ENCODE data around the gene OTOF.
"Not testable (repeated sequence)": the region's sequence is repeated elsewhere in the genome, so short reads cannot be mapped to it uniquely, and the experiment has no call there.

DNA sequence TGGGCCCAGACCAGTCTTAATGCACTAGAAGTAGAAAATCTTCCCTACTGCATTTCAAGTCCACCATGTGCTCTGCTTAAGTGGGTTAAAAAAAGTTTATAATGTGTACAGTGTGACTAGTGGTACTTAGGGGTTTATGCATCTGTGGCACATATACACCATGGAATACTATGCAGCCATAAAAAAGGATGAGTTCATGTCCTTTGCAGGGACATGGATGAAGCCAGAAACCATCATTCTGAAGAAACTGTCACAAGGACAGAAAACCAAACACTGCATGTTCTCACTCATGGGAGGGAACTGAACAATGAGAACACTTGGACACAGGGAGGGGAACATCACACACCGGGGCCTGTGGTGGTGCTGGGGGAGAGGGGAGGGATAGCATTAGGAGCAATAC lies 9.4 kb downstream of the OTOF start:
- TF ChIP-seq CEBPB (IDR thresholded peaks at IDR 0.05; ENCODE audit: low read depth); POLR2A (IDR thresholded peaks at IDR 0.05; ENCODE audit: borderline replicate concordance, extremely low read depth, insufficient read depth, insufficient read length); ZFX (IDR thresholded peaks at IDR 0.05); POLR2AphosphoS5 (IDR thresholded peaks at IDR 0.05; ENCODE audit: low read depth, low read length); ZNF274 (IDR thresholded peaks at IDR 0.05; ENCODE audit: low read depth, low read length); TCF7L2 (IDR thresholded peaks at IDR 0.05; ENCODE audit: borderline replicate concordance, extremely low read depth, insufficient read depth, insufficient read length); JUND (IDR thresholded peaks at IDR 0.05); FOSL1 (IDR thresholded peaks at IDR 0.05; ENCODE audit: low read depth); EZH2phosphoT487 (IDR thresholded peaks at IDR 0.05; ENCODE audit: borderline replicate concordance); SP1 (IDR thresholded peaks at IDR 0.05; ENCODE audit: low read depth): not testable (repeated sequence)
- TF ChIP-seq, protein P1, sequence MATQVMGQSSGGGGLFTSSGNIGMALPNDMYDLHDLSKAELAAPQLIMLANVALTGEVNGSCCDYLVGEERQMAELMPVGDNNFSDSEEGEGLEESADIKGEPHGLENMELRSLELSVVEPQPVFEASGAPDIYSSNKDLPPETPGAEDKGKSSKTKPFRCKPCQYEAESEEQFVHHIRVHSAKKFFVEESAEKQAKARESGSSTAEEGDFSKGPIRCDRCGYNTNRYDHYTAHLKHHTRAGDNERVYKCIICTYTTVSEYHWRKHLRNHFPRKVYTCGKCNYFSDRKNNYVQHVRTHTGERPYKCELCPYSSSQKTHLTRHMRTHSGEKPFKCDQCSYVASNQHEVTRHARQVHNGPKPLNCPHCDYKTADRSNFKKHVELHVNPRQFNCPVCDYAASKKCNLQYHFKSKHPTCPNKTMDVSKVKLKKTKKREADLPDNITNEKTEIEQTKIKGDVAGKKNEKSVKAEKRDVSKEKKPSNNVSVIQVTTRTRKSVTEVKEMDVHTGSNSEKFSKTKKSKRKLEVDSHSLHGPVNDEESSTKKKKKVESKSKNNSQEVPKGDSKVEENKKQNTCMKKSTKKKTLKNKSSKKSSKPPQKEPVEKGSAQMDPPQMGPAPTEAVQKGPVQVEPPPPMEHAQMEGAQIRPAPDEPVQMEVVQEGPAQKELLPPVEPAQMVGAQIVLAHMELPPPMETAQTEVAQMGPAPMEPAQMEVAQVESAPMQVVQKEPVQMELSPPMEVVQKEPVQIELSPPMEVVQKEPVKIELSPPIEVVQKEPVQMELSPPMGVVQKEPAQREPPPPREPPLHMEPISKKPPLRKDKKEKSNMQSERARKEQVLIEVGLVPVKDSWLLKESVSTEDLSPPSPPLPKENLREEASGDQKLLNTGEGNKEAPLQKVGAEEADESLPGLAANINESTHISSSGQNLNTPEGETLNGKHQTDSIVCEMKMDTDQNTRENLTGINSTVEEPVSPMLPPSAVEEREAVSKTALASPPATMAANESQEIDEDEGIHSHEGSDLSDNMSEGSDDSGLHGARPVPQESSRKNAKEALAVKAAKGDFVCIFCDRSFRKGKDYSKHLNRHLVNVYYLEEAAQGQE (IDR thresholded peaks at IDR 0.05; ENCODE audit: low read depth) = not testable (repeated sequence)
- TF ChIP-seq, protein P2, sequence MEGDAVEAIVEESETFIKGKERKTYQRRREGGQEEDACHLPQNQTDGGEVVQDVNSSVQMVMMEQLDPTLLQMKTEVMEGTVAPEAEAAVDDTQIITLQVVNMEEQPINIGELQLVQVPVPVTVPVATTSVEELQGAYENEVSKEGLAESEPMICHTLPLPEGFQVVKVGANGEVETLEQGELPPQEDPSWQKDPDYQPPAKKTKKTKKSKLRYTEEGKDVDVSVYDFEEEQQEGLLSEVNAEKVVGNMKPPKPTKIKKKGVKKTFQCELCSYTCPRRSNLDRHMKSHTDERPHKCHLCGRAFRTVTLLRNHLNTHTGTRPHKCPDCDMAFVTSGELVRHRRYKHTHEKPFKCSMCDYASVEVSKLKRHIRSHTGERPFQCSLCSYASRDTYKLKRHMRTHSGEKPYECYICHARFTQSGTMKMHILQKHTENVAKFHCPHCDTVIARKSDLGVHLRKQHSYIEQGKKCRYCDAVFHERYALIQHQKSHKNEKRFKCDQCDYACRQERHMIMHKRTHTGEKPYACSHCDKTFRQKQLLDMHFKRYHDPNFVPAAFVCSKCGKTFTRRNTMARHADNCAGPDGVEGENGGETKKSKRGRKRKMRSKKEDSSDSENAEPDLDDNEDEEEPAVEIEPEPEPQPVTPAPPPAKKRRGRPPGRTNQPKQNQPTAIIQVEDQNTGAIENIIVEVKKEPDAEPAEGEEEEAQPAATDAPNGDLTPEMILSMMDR (IDR thresholded peaks at IDR 0.05 in 2 of 3, conservative IDR thresholded peaks at IDR 0.05 in 1 of 3; ENCODE audit: borderline replicate concordance in 1 of 3, insufficient read depth in 1 of 3, low read depth in 2 of 3, low read length in 2 of 3) = not testable (repeated sequence)
- TF ChIP-seq, protein P3, sequence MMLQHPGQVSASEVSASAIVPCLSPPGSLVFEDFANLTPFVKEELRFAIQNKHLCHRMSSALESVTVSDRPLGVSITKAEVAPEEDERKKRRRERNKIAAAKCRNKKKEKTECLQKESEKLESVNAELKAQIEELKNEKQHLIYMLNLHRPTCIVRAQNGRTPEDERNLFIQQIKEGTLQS (IDR thresholded peaks at IDR 0.05) = not testable (repeated sequence)

All from HCT116 (cell line).